Ishikawa (cell line): ENCODE data around the gene RAX2.
A peak's percentile ranks its signal among the peaks of the same experiment; 100 is the strongest.

Experiments
- CEBPB ChIP-seq: IDR thresholded peaks from 2 replicates; pipeline ENCODE4 v1.6.1; 2012
- CREB1 ChIP-seq: IDR thresholded peaks from 2 replicates; pipeline ENCODE4 v1.6.1; 2012; ENCODE audit warnings: low read depth
- EGR1 ChIP-seq: IDR thresholded peaks from 2 replicates; pipeline ENCODE4 v1.6.1; 2012
- EP300 ChIP-seq: IDR thresholded peaks from 2 replicates; pipeline ENCODE4 v1.6.1; 2012; ENCODE audit warnings: borderline replicate concordance
- FOXM1 ChIP-seq: IDR thresholded peaks from 2 replicates; pipeline ENCODE4 v1.6.1; 2012; ENCODE audit warnings: low read depth, borderline replicate concordance
- NFIC ChIP-seq: IDR thresholded peaks from 2 replicates; pipeline ENCODE4 v1.6.1; 2012
- RAD21 ChIP-seq: IDR thresholded peaks from 2 replicates; pipeline ENCODE4 v1.6.1; 2012; ENCODE audit warnings: low read depth
- TAF1 ChIP-seq: IDR thresholded peaks from 2 replicates; pipeline ENCODE4 v1.6.1; 2012; ENCODE audit warnings: low read depth, mild to moderate bottlenecking
- TCF12 ChIP-seq: IDR thresholded peaks from 2 replicates; pipeline ENCODE4 v1.6.1; 2012; ENCODE audit warnings: low read depth
- TEAD4 ChIP-seq: IDR thresholded peaks from 2 replicates; pipeline ENCODE4 v1.6.1; 2012
- YY1 ChIP-seq: IDR thresholded peaks from 2 replicates; pipeline ENCODE4 v1.6.1; 2012; ENCODE audit warnings: low read depth
- ZBTB7A ChIP-seq: IDR thresholded peaks from 2 replicates; pipeline ENCODE4 v1.6.1; 2012; ENCODE audit warnings: low read depth
- TF ChIP-seq, protein P1 (sequence below): IDR thresholded peaks from 2 replicates; pipeline ENCODE4 v1.6.1; 2012; ENCODE audit warnings: low read depth, mild to moderate bottlenecking
- TF ChIP-seq, protein P2 (sequence below): IDR thresholded peaks from 2 replicates; pipeline ENCODE4 v1.6.1; 2012
- TF ChIP-seq, protein P3 (sequence below): IDR thresholded peaks from 2 replicates; pipeline ENCODE4 v1.6.1; 2012

RAX2 gene

GRCh38 chr19:3732108-3732507, 39.9 kb downstream of the RAX2 start:
- no peak for TF ChIP-seq CEBPB
- TF ChIP-seq TAF1, result no peak
- no peak for TF ChIP-seq ZBTB7A
- TF ChIP-seq RAD21, result no peak
- no peak for TF ChIP-seq EP300
- TF ChIP-seq TCF12, result no peak
- TF ChIP-seq, protein P1, sequence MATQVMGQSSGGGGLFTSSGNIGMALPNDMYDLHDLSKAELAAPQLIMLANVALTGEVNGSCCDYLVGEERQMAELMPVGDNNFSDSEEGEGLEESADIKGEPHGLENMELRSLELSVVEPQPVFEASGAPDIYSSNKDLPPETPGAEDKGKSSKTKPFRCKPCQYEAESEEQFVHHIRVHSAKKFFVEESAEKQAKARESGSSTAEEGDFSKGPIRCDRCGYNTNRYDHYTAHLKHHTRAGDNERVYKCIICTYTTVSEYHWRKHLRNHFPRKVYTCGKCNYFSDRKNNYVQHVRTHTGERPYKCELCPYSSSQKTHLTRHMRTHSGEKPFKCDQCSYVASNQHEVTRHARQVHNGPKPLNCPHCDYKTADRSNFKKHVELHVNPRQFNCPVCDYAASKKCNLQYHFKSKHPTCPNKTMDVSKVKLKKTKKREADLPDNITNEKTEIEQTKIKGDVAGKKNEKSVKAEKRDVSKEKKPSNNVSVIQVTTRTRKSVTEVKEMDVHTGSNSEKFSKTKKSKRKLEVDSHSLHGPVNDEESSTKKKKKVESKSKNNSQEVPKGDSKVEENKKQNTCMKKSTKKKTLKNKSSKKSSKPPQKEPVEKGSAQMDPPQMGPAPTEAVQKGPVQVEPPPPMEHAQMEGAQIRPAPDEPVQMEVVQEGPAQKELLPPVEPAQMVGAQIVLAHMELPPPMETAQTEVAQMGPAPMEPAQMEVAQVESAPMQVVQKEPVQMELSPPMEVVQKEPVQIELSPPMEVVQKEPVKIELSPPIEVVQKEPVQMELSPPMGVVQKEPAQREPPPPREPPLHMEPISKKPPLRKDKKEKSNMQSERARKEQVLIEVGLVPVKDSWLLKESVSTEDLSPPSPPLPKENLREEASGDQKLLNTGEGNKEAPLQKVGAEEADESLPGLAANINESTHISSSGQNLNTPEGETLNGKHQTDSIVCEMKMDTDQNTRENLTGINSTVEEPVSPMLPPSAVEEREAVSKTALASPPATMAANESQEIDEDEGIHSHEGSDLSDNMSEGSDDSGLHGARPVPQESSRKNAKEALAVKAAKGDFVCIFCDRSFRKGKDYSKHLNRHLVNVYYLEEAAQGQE, result no peak
- TF ChIP-seq YY1, result no peak
- TF ChIP-seq NFIC, result no peak
- TF ChIP-seq TEAD4, result no peak
- no peak for TF ChIP-seq FOXM1
- TF ChIP-seq, protein P2, sequence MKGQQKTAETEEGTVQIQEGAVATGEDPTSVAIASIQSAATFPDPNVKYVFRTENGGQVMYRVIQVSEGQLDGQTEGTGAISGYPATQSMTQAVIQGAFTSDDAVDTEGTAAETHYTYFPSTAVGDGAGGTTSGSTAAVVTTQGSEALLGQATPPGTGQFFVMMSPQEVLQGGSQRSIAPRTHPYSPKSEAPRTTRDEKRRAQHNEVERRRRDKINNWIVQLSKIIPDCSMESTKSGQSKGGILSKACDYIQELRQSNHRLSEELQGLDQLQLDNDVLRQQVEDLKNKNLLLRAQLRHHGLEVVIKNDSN, result no peak
- no peak for TF ChIP-seq CREB1
- TF ChIP-seq EGR1, result no peak
- TF ChIP-seq, protein P3, sequence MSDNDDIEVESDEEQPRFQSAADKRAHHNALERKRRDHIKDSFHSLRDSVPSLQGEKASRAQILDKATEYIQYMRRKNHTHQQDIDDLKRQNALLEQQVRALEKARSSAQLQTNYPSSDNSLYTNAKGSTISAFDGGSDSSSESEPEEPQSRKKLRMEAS, result no peak

- TF ChIP-seq, protein P1, result no peak
- TF ChIP-seq EP300, result no peak
- TF ChIP-seq RAD21, result no peak
- no peak for TF ChIP-seq FOXM1
- no peak for TF ChIP-seq CREB1
- no peak for TF ChIP-seq EGR1
- no peak for TF ChIP-seq TEAD4
- no peak for TF ChIP-seq ZBTB7A
- TF ChIP-seq TAF1, result no peak
- TF ChIP-seq TCF12, result no peak
Measured at GRCh38 chr19:3730457-3730958, 41.5 kb downstream of the RAX2 start.

- TF ChIP-seq RAD21 (peak; percentile 8; the same call in 1 of the 2 replicates), EGR1 (no peak), TCF12 (peak; percentile 52; the same call in 1 of the 2 replicates), EP300 (peak; percentile 27; the same call in 1 of the 2 replicates), TEAD4 (peak; percentile 52), CREB1 (no peak), NFIC (0 out of 2 replicates have a peak, but pooled peaks have one; percentile 39)
- TF ChIP-seq, protein P1, result peak; percentile 42; the same call in 1 of the 2 replicates
- TF ChIP-seq, protein P2, result peak; percentile 38
Measured at GRCh38 chr19:3725640-3726310, 46.3 kb downstream of the RAX2 start.

- TF ChIP-seq, protein P2, result no peak
- 0 out of 2 replicates have a peak, but pooled peaks have one; percentile 33 for TF ChIP-seq NFIC
- no peak for TF ChIP-seq TCF12
Measured at GRCh38 chr19:3725121-3725520, 46.9 kb downstream of the RAX2 start.

DNA sequence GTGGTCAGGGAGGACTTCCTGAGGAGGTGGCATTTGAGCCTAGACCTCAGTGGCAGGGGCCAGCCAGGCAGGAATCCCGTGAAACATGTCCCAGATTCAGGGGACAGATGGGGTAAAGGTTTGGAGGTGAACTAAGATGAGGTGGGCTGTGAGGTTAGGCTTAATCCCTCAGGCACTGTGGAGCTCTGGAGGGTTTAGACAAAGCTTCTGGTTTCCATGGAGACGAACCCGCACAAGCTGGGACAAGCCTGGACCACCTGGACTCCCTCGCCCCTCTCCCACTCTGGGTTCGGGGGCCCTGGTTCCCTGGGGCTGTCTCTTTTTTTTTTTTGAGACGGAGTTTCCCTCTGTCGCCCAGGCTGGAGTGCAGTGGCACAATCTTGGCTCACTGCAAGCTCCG, 48.1 kb downstream of the RAX2 start:
- no peak for TF ChIP-seq TCF12
- TF ChIP-seq TEAD4, result no peak
- TF ChIP-seq CREB1, result no peak
- TF ChIP-seq, protein P1, result no peak
- TF ChIP-seq, protein P2, result no peak
